CD14-positive monocyte (primary cell): ENCODE measurements around the gene TMEM132C. TPM values are rescaled to one million over a fixed set of nuclear protein-coding genes. Genes with fewer than 3 reads are reported as not detected.
A peak's percentile ranks its signal among the peaks of the same experiment; 100 is the strongest.

ENCODE experiments used
- DNase-seq, 3 donors: peaks; one replicate each; pipeline ENCODE4 v3.0.0-alpha.2; 2011 to 2022
- H2AFZ ChIP-seq: 2 replicates; pipeline ENCODE4 v1.6.0; 2012; ENCODE audit warnings: mild to moderate bottlenecking, low read depth, low read length, inconsistent platforms; ENCODE audit not compliant: insufficient read depth, poor library complexity, severe bottlenecking
- H3K27ac ChIP-seq, 2 donors: 1 replicate in 1 of 2; 2 replicates in 1 of 2; pipeline ENCODE4 v1.5.1; 2012 to 2013; ENCODE audit warnings: low read length in 2 of 2, control low read depth in 1 of 2, inconsistent platforms in 1 of 2, low read depth in 1 of 2, mild to moderate bottlenecking in 1 of 2
- H3K27me3 ChIP-seq, 2 donors: one replicate each; pipeline versions ENCODE4 v1.6.0 to v1.6.1; 2011 to 2013; ENCODE audit warnings: low read length in 2 of 2; ENCODE audit not compliant: control insufficient read depth in 2 of 2, insufficient read depth in 2 of 2
- H3K36me3 ChIP-seq, 2 donors: replicated peaks in 1 of 2; 1 replicate in 1 of 2; 2 replicates in 1 of 2; pipeline versions ENCODE4 v1.5.1 to v1.6.1; 2012 to 2013; ENCODE audit warnings: low read length in 2 of 2, control low read depth in 1 of 2, inconsistent platforms in 1 of 2, mild to moderate bottlenecking in 1 of 2; ENCODE audit not compliant: insufficient read depth in 2 of 2, control insufficient read depth in 1 of 2
- H3K4me1 ChIP-seq, 2 donors: 1 replicate in 1 of 2; 2 replicates in 1 of 2; pipeline versions ENCODE4 v1.5.1 to v1.6.1; 2012 to 2013; ENCODE audit warnings: low read length in 2 of 2, control low read depth in 1 of 2, inconsistent platforms in 1 of 2, mild to moderate bottlenecking in 1 of 2, moderate library complexity in 1 of 2; ENCODE audit not compliant: insufficient read depth in 2 of 2, control insufficient read depth in 1 of 2
- H3K4me2 ChIP-seq: replicated peaks from 2 replicates; pipeline ENCODE3; 2012; ENCODE audit warnings: low read length, moderate library complexity, mild to moderate bottlenecking; ENCODE audit not compliant: poor library complexity, severe bottlenecking; ENCODE audit errors: extremely low read depth
- H3K4me3 ChIP-seq, 3 experiments: fragments of 200-600 bp in 1 of 3; sonication (generic) in 1 of 3; replicated peaks in 1 of 3; 1 replicate in 2 of 3; 2 replicates in 1 of 3; pipeline ENCODE4 v1.5.1; 2011 to 2013; ENCODE audit warnings: low read length in 3 of 3, mild to moderate bottlenecking in 3 of 3, control low read depth in 2 of 3, low read depth in 2 of 3, inconsistent platforms in 1 of 3, moderate library complexity in 1 of 3
- H3K79me2 ChIP-seq: 2 replicates; pipeline ENCODE4 v1.6.0; 2012; ENCODE audit warnings: mild to moderate bottlenecking, control low read depth, inconsistent platforms, low read length, moderate library complexity; ENCODE audit not compliant: insufficient read depth
- H3K9ac ChIP-seq: 2 replicates; pipeline ENCODE4 v1.6.0; 2017; ENCODE audit warnings: low read length, mild to moderate bottlenecking; ENCODE audit not compliant: insufficient read depth, poor library complexity, severe bottlenecking
- H3K9me3 ChIP-seq, 2 donors: replicated peaks in 1 of 2; 1 replicate in 1 of 2; 2 replicates in 1 of 2; pipeline versions ENCODE4 v1.5.1 to v1.6.1; 2012 to 2013; ENCODE audit warnings: low read length in 2 of 2, control low read depth in 1 of 2; ENCODE audit not compliant: control insufficient read depth in 1 of 2, insufficient read depth in 1 of 2
- H4K20me1 ChIP-seq: 2 replicates; pipeline ENCODE4 v1.6.0; 2012; ENCODE audit warnings: mild to moderate bottlenecking, low read length, control low read depth, moderate library complexity; ENCODE audit not compliant: insufficient read depth
- H3K27ac Mint-ChIP-seq, 7 donors: one replicate each; pipeline ENCODE4 v1.8.0; 2020; ENCODE audit warnings: mild to moderate bottlenecking in 7 of 7, mixed read lengths in 7 of 7, moderate library complexity in 6 of 7, inconsistent platforms in 2 of 7
- H3K27me3 Mint-ChIP-seq, 3 donors: one replicate each; pipeline ENCODE4 v1.8.0; 2021 to 2022; ENCODE audit warnings: low read depth in 3 of 3, mild to moderate bottlenecking in 3 of 3, mixed read lengths in 3 of 3, moderate library complexity in 3 of 3, inconsistent platforms in 1 of 3
- H3K36me3 Mint-ChIP-seq, 2 donors: one replicate each; pipeline ENCODE4 v1.8.0; 2020; ENCODE audit warnings: mixed read lengths in 2 of 2, inconsistent platforms in 1 of 2, mild to moderate bottlenecking in 1 of 2
- H3K4me1 Mint-ChIP-seq: one replicate; pipeline ENCODE4 v1.8.0; 2020; ENCODE audit warnings: mild to moderate bottlenecking, mixed read lengths
- H3K4me3 Mint-ChIP-seq, 2 donors: one replicate each; pipeline ENCODE4 v1.8.0; 2020; ENCODE audit warnings: mild to moderate bottlenecking in 2 of 2, mixed read lengths in 2 of 2, moderate library complexity in 1 of 2
- H3K9me3 Mint-ChIP-seq, 7 donors: one replicate each; pipeline ENCODE4 v1.8.0; 2020 to 2022; ENCODE audit warnings: mixed read lengths in 7 of 7, mild to moderate bottlenecking in 6 of 7, moderate library complexity in 6 of 7, inconsistent platforms in 2 of 7
- WGBS: methylation state at CpG from one replicate; pipeline ENCODE4 v1.1.5; 2013; ENCODE audit warnings: missing lambda C conversion rate; ENCODE audit not compliant: insufficient coverage; 5-methylcytosine and 5-hydroxymethylcytosine counted together
- intact Hi-C, 2 donors: fragments of 100-400 bp; cut with micrococcal nuclease; formaldehyde crosslinking; loops; one replicate each; pipeline versions ENCODE4 v1.15.0 to v1.15.1; 2023
- polyA plus RNA-seq, 3 donors: library from polyadenylated mRNA; depleted of rRNA in 1 of 3; unstranded in 2 of 3; stranded (reverse) in 1 of 3; fragments of 300-500 nt in 2 of 3; fragments of >200 nt in 1 of 3; fragmentation: Illumina TruSeq in 2 of 3; gene quantifications; 1 replicate in 2 of 3; 2 replicates in 1 of 3; pipeline ENCODE4 v1.2.3, GENCODE V29; 2012 to 2021
- TF ChIP-seq, protein P1 (sequence below): fragments of 200-600 bp; IDR thresholded peaks from one replicate; pipeline ENCODE4 v1.8.0; 2022; ENCODE audit warnings: antibody characterized with exemption, mild to moderate bottlenecking

The TMEM132C gene
- polyA plus RNA-seq, 3 donors: not detected

DNA sequence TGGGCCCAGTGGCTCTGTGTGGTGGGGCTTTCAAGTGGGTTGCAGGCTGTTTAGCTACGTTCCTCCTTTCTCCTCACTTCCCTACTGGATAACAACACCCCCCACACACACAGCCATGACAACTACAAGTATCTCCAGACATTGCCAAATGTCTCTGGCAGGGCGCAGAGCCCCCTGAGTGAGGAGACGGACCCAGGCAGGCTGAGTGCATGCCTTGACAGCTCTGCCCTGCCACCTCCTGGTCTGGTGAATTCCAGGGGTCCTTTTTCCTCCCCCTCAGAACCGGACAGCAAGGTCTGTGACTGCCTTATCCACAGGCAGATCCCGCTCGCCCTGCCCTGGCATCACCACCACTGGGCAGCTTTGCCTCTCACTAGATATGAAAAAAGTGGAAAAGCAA, 276.5 kb downstream of the TMEM132C start:
- no peak overlapping the region for H3K9ac ChIP-seq

DNA sequence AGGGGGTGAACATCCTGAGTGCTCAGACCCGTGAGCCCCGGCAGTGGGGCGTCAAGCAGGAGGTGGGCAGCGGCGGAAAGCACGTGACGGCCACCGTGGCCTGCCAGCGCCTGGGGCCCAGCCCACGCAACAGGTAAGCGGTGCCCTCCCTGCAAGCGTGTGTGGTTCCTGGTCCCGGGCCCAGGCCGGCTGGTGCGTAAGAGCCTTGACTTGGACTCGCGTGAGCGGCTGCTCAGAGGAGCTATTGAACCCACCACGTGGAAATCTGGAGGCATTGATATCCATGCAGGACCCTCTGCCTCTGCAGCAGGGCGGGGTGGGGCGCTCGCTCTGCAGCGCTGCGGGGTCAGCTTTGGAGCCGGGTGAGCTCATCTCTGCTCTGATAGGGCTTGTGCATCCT, 277.0 kb downstream of the TMEM132C start:
- intact Hi-C loops: no loop called here
- no peaks in the 10 kb centered on the region for H3K27me3 ChIP-seq
- H3K27ac ChIP-seq: no peak overlapping the region
- no peaks in the 10 kb centered on the region for H3K36me3 ChIP-seq
- peaks cover 0 to 6% (median 2%) of the 10 kb centered on the region in 3 donors for H3K27me3 Mint-ChIP-seq
- no peak overlapping the region for H3K4me3 Mint-ChIP-seq
- H4K20me1 ChIP-seq: no peaks in the 10 kb centered on the region
- peaks cover 0 to 11% (median 0%) of the 10 kb centered on the region in 7 donors for H3K9me3 Mint-ChIP-seq
- WGBS: 90% methylated on average over 22 of the region's 25 CpGs
- no peak overlapping the region for H3K4me2 ChIP-seq
- DNase-seq: no peak
- TF ChIP-seq, protein P1, sequence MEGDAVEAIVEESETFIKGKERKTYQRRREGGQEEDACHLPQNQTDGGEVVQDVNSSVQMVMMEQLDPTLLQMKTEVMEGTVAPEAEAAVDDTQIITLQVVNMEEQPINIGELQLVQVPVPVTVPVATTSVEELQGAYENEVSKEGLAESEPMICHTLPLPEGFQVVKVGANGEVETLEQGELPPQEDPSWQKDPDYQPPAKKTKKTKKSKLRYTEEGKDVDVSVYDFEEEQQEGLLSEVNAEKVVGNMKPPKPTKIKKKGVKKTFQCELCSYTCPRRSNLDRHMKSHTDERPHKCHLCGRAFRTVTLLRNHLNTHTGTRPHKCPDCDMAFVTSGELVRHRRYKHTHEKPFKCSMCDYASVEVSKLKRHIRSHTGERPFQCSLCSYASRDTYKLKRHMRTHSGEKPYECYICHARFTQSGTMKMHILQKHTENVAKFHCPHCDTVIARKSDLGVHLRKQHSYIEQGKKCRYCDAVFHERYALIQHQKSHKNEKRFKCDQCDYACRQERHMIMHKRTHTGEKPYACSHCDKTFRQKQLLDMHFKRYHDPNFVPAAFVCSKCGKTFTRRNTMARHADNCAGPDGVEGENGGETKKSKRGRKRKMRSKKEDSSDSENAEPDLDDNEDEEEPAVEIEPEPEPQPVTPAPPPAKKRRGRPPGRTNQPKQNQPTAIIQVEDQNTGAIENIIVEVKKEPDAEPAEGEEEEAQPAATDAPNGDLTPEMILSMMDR: no peak
- no peaks in the 10 kb centered on the region for H3K4me1 Mint-ChIP-seq
- no peaks in the 10 kb centered on the region for H3K9me3 ChIP-seq
- H3K79me2 ChIP-seq: no peaks in the 10 kb centered on the region
- no peaks in the 10 kb centered on the region for H3K4me1 ChIP-seq
- H3K4me3 ChIP-seq: no peak overlapping the region
- H3K9ac ChIP-seq: no peak overlapping the region
- H3K36me3 Mint-ChIP-seq: no peaks in the 10 kb centered on the region
- no peak overlapping the region for H3K27ac Mint-ChIP-seq
- H2AFZ ChIP-seq: no peak overlapping the region

More for the DNA sequence above, 276.5 kb downstream of the TMEM132C start:
- Histone ChIP-seq H3K27me3 (no peaks in the 10 kb centered on the region), H3K4me3 (no peak overlapping the region), H3K36me3 (no peaks in the 10 kb centered on the region), H3K27ac (no peak overlapping the region), H2AFZ (no peak overlapping the region), H3K79me2 (no peaks in the 10 kb centered on the region), H3K9me3 (no peaks in the 10 kb centered on the region), H4K20me1 (no peaks in the 10 kb centered on the region), H3K4me2 (no peak overlapping the region), H3K4me1 (no peaks in the 10 kb centered on the region)
- WGBS: 75% methylated on average over 5 of the region's 6 CpGs
- intact Hi-C loops: no loop called here
- peak overlapping the region in 1 of 7 donors; percentile 10 for H3K27ac Mint-ChIP-seq
- peaks cover 0 to 11% (median 0%) of the 10 kb centered on the region in 7 donors for H3K9me3 Mint-ChIP-seq
- H3K4me1 Mint-ChIP-seq: no peaks in the 10 kb centered on the region
- peaks cover 0 to 6% (median 2%) of the 10 kb centered on the region in 3 donors for H3K27me3 Mint-ChIP-seq
- TF ChIP-seq, protein P1: no peak
- H3K4me3 Mint-ChIP-seq: no peak overlapping the region
- H3K36me3 Mint-ChIP-seq: no peaks in the 10 kb centered on the region
- no peak for DNase-seq
